KMS-11 (cell line): ENCODE results near the gene SLC25A41.

Experiments used
- H2AFZ ChIP-seq: fragments of 200-600 bp; sonication (generic); 2 replicates; pipeline ENCODE4 v1.6.1; 2016; ENCODE audit warnings: antibody characterized with exemption, mixed run types, low read depth
- H3K27ac ChIP-seq: fragments of 200-600 bp; sonication (generic); 2 replicates; pipeline ENCODE4 v1.6.1; 2016; ENCODE audit warnings: mild to moderate bottlenecking, mixed run types
- H3K27me3 ChIP-seq: fragments of 200-600 bp; sonication (generic); 2 replicates; pipeline ENCODE4 v1.6.1; 2017; ENCODE audit warnings: mild to moderate bottlenecking, low read depth, mixed run types, moderate library complexity; ENCODE audit not compliant: insufficient read depth
- H3K36me3 ChIP-seq: fragments of 200-600 bp; sonication (generic); 2 replicates; pipeline ENCODE4 v1.6.1; 2017; ENCODE audit warnings: mild to moderate bottlenecking, mixed run types; ENCODE audit not compliant: insufficient read depth
- H3K4me1 ChIP-seq: fragments of 200-600 bp; sonication (generic); 2 replicates; pipeline ENCODE4 v1.6.1; 2016; ENCODE audit warnings: mild to moderate bottlenecking, low read depth, mixed run types; ENCODE audit not compliant: poor library complexity, severe bottlenecking
- H3K4me2 ChIP-seq: fragments of 200-600 bp; sonication (generic); 2 replicates; pipeline ENCODE4 v1.7.0; 2016; ENCODE audit warnings: mild to moderate bottlenecking, mixed run types
- H3K4me3 ChIP-seq: fragments of 200-600 bp; sonication (generic); IDR thresholded peaks from 2 replicates; pipeline ENCODE4 v1.6.1; 2017; ENCODE audit warnings: low read depth, low read length, mixed read lengths; ENCODE audit not compliant: insufficient read depth
- H3K79me2 ChIP-seq: fragments of 200-600 bp; sonication (generic); 2 replicates; pipeline ENCODE4 v1.6.1; 2016; ENCODE audit warnings: low read depth, mixed run types; ENCODE audit not compliant: insufficient read depth
- H3K9ac ChIP-seq: fragments of 200-600 bp; sonication (generic); 2 replicates; pipeline ENCODE4 v1.6.1; 2016; ENCODE audit warnings: mild to moderate bottlenecking, mixed run types
- H4K20me1 ChIP-seq: fragments of 200-600 bp; sonication (generic); 2 replicates; pipeline ENCODE4 v1.6.1; 2016; ENCODE audit warnings: mild to moderate bottlenecking, mixed run types; ENCODE audit not compliant: insufficient read depth
- TF ChIP-seq, protein P1 (sequence below): fragments of 200-600 bp; sonication (generic); conservative IDR thresholded peaks from 2 replicates; pipeline ENCODE4 v1.6.1; 2017; ENCODE audit warnings: low read depth, mild to moderate bottlenecking, antibody characterized with exemption, low read length, moderate library complexity, mixed read lengths

The SLC25A41 gene

GRCh38 chr19:6425732-6426620, 7.6 kb downstream of the SLC25A41 start:
- Histone ChIP-seq H4K20me1 (peaks cover 22% of the 10 kb centered on the region), H3K27me3 (no peaks in the 10 kb centered on the region; the same call in 1 of the 2 replicates), H3K9ac (peak overlapping the region; percentile 34; the same call in 1 of the 2 replicates), H3K79me2 (peaks cover 31% of the 10 kb centered on the region), H3K27ac (peak overlapping the region; percentile 46; the same call in 1 of the 2 replicates), H3K4me3 (no peak overlapping the region), H3K4me2 (no peak overlapping the region; the same call in 1 of the 2 replicates), H3K4me1 (peaks cover 20% of the 10 kb centered on the region), H2AFZ (peak overlapping the region; percentile 73; the same call in 1 of the 2 replicates), H3K36me3 (no peaks in the 10 kb centered on the region)
- TF ChIP-seq, protein P1, sequence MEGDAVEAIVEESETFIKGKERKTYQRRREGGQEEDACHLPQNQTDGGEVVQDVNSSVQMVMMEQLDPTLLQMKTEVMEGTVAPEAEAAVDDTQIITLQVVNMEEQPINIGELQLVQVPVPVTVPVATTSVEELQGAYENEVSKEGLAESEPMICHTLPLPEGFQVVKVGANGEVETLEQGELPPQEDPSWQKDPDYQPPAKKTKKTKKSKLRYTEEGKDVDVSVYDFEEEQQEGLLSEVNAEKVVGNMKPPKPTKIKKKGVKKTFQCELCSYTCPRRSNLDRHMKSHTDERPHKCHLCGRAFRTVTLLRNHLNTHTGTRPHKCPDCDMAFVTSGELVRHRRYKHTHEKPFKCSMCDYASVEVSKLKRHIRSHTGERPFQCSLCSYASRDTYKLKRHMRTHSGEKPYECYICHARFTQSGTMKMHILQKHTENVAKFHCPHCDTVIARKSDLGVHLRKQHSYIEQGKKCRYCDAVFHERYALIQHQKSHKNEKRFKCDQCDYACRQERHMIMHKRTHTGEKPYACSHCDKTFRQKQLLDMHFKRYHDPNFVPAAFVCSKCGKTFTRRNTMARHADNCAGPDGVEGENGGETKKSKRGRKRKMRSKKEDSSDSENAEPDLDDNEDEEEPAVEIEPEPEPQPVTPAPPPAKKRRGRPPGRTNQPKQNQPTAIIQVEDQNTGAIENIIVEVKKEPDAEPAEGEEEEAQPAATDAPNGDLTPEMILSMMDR = no peak

DNA sequence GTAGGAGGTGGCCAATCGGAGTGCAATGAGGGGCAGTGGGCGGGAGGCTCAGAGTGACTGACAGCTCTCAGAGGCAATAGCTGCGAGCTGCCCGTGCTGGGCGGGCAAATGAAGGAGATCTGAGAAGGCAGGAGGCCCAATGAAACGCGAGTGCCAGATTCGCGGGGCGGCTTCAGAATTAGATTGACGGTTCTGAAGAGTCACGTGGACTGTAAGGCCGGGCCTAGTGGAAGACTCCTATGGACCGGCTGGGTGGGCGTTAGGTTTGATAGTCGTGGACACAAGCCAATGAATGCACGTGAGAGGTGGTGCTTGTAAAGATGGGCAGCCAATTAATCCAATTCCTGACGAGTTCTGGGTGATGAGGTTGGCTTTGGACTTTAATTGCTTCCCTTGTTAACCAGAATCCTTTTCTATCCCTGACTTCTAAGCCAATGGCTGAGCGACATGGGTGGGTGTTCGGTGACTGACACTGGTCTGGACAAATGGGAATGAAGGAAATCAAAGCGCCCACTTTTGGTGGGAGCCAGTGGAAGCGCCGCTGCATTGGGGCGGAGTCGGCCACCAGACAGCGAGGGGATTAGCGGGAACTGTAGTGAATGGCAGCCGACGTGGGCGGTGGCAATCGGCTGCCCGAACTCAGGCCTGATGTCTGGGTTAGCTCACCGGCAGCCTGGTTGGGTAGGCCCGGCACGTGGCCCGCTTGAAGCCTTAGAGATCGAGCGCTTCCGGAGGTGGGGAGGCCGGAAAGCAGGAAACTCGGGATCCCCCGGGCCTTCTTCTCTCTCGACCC, 8.4 kb downstream of the SLC25A41 start:
- Histone ChIP-seq H3K27me3 (no peaks in the 10 kb centered on the region; the same call in 1 of the 2 replicates), H3K4me1 (peaks cover 20% of the 10 kb centered on the region), H3K27ac (peak overlapping the region; percentile 46; the same call in 1 of the 2 replicates), H3K4me2 (no peak overlapping the region; the same call in 1 of the 2 replicates), H3K4me3 (no peak overlapping the region), H3K9ac (peak overlapping the region; percentile 34; the same call in 1 of the 2 replicates), H2AFZ (peak overlapping the region; percentile 73; the same call in 1 of the 2 replicates), H3K79me2 (peaks cover 40% of the 10 kb centered on the region), H3K36me3 (peaks cover 1% of the 10 kb centered on the region; the same call in 1 of the 2 replicates), H4K20me1 (peaks cover 22% of the 10 kb centered on the region)
- TF ChIP-seq, protein P1 = no peak

DNA sequence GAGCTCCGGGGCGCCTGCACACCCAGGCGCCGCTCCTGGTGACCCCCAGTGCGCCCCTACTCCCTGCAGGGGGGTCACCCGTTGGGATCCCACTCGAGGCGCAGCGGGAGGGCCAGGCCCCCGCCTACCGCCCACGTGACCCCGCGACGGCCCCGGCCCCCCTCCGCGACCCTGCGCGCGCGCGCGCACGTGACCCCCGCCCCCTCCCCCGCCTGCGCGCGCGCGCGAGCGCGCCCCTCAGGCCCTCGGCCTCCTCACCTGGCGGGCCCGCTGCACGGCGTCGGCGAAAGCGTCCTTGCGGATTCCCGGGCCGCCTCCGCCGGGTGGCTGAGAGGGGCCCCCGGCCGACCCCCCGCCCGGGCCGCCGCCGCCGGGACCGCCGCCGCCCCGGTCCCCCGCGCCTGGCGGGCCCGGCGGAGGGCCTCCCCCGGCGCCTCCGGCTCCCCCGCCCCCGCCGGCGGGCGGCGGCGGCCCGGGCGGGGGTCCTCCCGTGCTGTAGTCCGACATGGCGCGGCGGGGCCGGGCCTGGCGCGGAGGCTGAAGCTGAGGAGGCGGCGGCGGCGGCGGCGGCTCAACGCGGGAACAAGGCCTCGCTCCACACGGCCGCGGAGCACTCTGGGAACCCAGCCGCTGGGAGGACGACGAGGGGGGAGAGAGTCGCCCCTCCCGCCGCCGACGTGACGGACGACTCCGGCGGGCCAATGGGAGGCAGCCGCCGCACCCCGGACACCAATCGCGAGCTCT, 9.2 kb downstream of the SLC25A41 start, which contains the start of gene KHSRP:
KHSRP (minus strand) TSS at position 617 of the 744 bp plus-strand sequence; CDS start at position 507, 110 bp downstream.
- H3K4me3 ChIP-seq = no peak within 1 kb of the TSS
- H2AFZ ChIP-seq = peak within 1 kb of the TSS; percentile 73; the same call in 1 of the 2 replicates
- peaks cover 22% of the 10 kb centered on the region for H4K20me1 ChIP-seq
- TF ChIP-seq, protein P1 = no peak
- peak within 1 kb of the TSS; percentile 61; the same call in 1 of the 2 replicates for H3K9ac ChIP-seq
- peak within 1 kb of the TSS; percentile 46; the same call in 1 of the 2 replicates for H3K27ac ChIP-seq
- H3K4me1 ChIP-seq = peaks cover 20% of the 10 kb centered on the region
- no peaks in the 10 kb centered on the region; the same call in 1 of the 2 replicates for H3K27me3 ChIP-seq
- H3K4me2 ChIP-seq = peak within 1 kb of the TSS; percentile 73
- peaks cover 6% of the 10 kb centered on the region; the same call in 1 of the 2 replicates for H3K36me3 ChIP-seq
- peaks cover 47% of the 10 kb centered on the region for H3K79me2 ChIP-seq
